H1 (cell line): Measurements from ENCODE around the gene SOX4.

Experiments
- ASH2L ChIP-seq: fragments of 200-600, 300-600 bp; sonication (generic); IDR thresholded peaks from one replicate; pipeline ENCODE4 v1.7.1; 2017; ENCODE audit warnings: low read length
- CHD2 ChIP-seq: IDR thresholded peaks from 2 replicates; pipeline ENCODE4 v1.6.1; 2012; ENCODE audit warnings: low read length, improper control_type of control experiment
- CTCF ChIP-seq, 3 experiments: IDR thresholded peaks; 1 replicate in 2 of 3; 2 replicates in 1 of 3; pipeline versions ENCODE4 v1.5.1 to v1.6.1; 2011; ENCODE audit warnings: low read length in 3 of 3, mild to moderate bottlenecking in 3 of 3, inconsistent platforms in 2 of 3, low read depth in 1 of 3, moderate library complexity in 1 of 3; ENCODE audit not compliant: insufficient read depth in 1 of 3; ENCODE audit errors: control extremely low read depth in 1 of 3
- EGR1 ChIP-seq: IDR thresholded peaks from 2 replicates; pipeline ENCODE4 v1.6.1; 2011; ENCODE audit warnings: low read depth, low read length, borderline replicate concordance
- EZH2 ChIP-seq: fragments of 200-600 bp; sonication (generic); IDR thresholded peaks from 2 replicates; pipeline ENCODE4 v1.7.1; 2012; ENCODE audit warnings: low read depth, mild to moderate bottlenecking, moderate library complexity, low read length, inconsistent platforms; ENCODE audit not compliant: severe bottlenecking
- HDAC2 ChIP-seq, 2 experiments: fragments of 300-600 bp in 1 of 2; sonication (generic) in 1 of 2; IDR thresholded peaks; 2 replicates each; pipeline ENCODE4 v1.6.1; 2011 to 2012; ENCODE audit warnings: low read depth in 2 of 2, low read length in 2 of 2, mild to moderate bottlenecking in 2 of 2, moderate library complexity in 2 of 2, borderline replicate concordance in 1 of 2, inconsistent platforms in 1 of 2
- POLR2A ChIP-seq, 2 experiments: IDR thresholded peaks; 1 replicate in 1 of 2; 2 replicates in 1 of 2; pipeline ENCODE4 v1.6.1; 2011; ENCODE audit warnings: low read depth in 2 of 2, low read length in 2 of 2, mild to moderate bottlenecking in 2 of 2; ENCODE audit errors: control extremely low read depth in 1 of 2
- POLR2AphosphoS5 ChIP-seq: IDR thresholded peaks from 2 replicates; pipeline ENCODE4 v1.6.1; 2011; ENCODE audit warnings: low read depth, low read length
- SIN3A ChIP-seq, 2 experiments: IDR thresholded peaks in 1 of 2; conservative IDR thresholded peaks in 1 of 2; 2 replicates each; pipeline ENCODE4 v1.6.1; 2011 to 2012; ENCODE audit warnings: low read length in 2 of 2, improper control_type of control experiment in 1 of 2, low read depth in 1 of 2, mild to moderate bottlenecking in 1 of 2
- USF2 ChIP-seq: IDR thresholded peaks from 2 replicates; pipeline ENCODE4 v1.6.1; 2011; ENCODE audit warnings: low read length, improper control_type of control experiment

GRCh38 chr6:21609881-21610329, 16.4 kb downstream of the SOX4 start:
- TF ChIP-seq ASH2L, result no peak
- no peak for TF ChIP-seq CHD2
- TF ChIP-seq HDAC2 (IDR thresholded peaks at IDR 0.05; ENCODE audit: borderline replicate concordance in 1 of 2, low read depth in 2 of 2, low read length in 2 of 2), result no peak
- no peak for TF ChIP-seq POLR2A (IDR thresholded peaks at IDR 0.05; ENCODE audit: control extremely low read depth in 1 of 2, low read depth in 2 of 2, low read length in 2 of 2)
- no peak for TF ChIP-seq CTCF (IDR thresholded peaks at IDR 0.05; ENCODE audit: control extremely low read depth in 1 of 3, insufficient read depth in 1 of 3, low read depth in 1 of 3, low read length in 3 of 3)
- TF ChIP-seq EZH2, result no peak
- no peak for TF ChIP-seq POLR2AphosphoS5
- no peak for TF ChIP-seq EGR1
- TF ChIP-seq SIN3A (conservative IDR thresholded peaks at IDR 0.05 in 1 of 2, IDR thresholded peaks at IDR 0.05 in 1 of 2; ENCODE audit: low read depth in 1 of 2, low read length in 2 of 2), result no peak
- no peak for TF ChIP-seq USF2
